ENCODE results near the gene CERS4.
"Not testable (repeated sequence)": the region's sequence is repeated elsewhere in the genome, so short reads cannot be mapped to it uniquely, and the experiment has no call there.

Gene CERS4

DNA sequence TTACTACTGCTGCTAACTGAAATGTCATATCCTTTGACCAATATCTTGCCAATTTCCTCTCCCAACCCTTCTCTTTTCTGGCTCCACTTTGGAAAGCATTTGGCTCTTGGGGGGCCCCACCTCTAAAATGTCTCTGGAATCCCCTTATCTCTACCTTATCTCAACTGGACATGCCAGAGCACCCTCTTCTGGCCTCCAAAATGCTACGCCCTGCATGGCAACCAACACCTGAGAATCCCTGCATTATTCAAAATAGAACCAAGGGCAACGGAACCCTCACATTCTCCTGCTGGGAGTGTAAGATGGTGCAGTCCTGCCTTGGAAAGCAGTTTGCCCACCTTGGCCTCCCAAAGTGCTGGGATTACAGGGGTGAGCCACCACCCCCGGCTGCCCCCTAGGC is 35.3 kb downstream of the CERS4 start:
- Histone ChIP-seq H3K79me2 (ENCODE audit: control insufficient read depth, low read length) (no peaks in the 10 kb centered on the region), H3K36me3 (ENCODE audit: control insufficient read depth, low read length) (no peaks in the 10 kb centered on the region; the same call in 1 of the 2 replicates), H3K27me3 (ENCODE audit: control insufficient read depth, low read length) (no peaks in the 10 kb centered on the region), H3K9me2 (replicated peaks; ENCODE audit: control insufficient read depth, low read length) (no peaks in the 10 kb centered on the region), H3K4me3 (ENCODE audit: low read length) (no peak overlapping the region), H3K4me2 (ENCODE audit: low read length) (no peak overlapping the region), H4K20me1 (ENCODE audit: control insufficient read depth, insufficient read depth, low read depth, low read length) (no peaks in the 10 kb centered on the region), H3F3A (ENCODE audit: control insufficient read depth, insufficient read depth) (no peaks in the 10 kb centered on the region), H3K27ac (ENCODE audit: low read depth, low read length) (no peak overlapping the region), H3K4me1 (ENCODE audit: control insufficient read depth, low read length) (peaks cover 11% of the 10 kb centered on the region), H3K9me3 (ENCODE audit: control insufficient read depth, insufficient read depth, low read length) (peaks cover 7% of the 10 kb centered on the region; the same call in 1 of the 2 replicates)
- TF ChIP-seq EZH2phosphoT487 (IDR thresholded peaks at IDR 0.05; ENCODE audit: borderline replicate concordance, low read length) (no peak), CTCF (IDR thresholded peaks at IDR 0.05; ENCODE audit: low read depth, low read length, poor library complexity, severe bottlenecking) (peak; percentile 13)

DNA sequence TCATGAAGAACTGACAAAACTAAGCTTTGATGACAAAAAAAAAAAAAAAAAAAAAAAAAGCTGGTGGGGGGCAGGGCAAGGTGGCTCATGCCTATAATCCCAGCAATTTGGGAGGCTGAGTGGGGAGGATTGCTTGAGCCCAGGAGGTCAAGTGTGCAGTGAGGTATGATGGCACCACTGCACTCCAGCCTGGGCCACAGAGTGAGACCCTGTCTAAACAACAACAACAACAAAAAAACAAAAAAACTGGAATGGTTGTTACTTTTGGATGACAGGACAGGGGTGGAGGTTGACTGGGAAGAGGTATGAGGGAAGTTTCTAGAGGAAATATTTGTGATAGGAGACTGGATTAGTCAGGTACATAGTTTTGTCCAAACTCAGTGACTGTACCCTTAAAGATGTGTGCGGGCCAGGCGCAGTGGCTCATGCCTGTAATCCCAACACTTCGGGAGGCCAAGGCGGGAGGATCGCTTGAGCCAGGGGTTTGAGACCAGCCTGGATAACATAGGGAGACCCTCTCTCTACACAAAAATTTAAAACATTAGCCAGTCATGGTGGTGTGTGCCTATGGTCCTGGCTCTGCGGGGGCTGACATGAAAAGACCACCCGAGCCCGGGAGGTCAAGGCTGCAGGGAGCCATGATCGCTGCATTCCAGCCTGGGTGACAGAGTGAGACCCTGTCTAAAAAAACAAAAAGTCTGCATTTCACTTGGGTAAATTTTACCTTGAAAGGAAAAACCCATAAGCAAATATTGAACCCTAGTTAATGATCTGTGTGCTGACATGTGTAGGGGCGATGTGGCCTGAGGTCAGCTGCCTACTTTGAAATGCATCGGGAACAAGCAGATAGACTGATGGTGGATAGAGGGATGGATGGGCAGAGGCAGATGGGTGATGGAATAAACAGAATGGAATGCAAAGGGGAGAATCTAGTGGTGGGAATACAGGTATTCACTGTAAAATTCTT is 37.0 kb downstream of the CERS4 start:
- Histone ChIP-seq H4K20me1 (ENCODE audit: control insufficient read depth, insufficient read depth, low read depth, low read length) (no peaks in the 10 kb centered on the region), H3K9me2 (replicated peaks; ENCODE audit: control insufficient read depth, low read length) (no peaks in the 10 kb centered on the region), H3K4me3 (ENCODE audit: low read length) (no peak overlapping the region), H3K4me1 (ENCODE audit: control insufficient read depth, low read length) (no peaks in the 10 kb centered on the region), H3K79me2 (ENCODE audit: control insufficient read depth, low read length) (no peaks in the 10 kb centered on the region), H3K4me2 (ENCODE audit: low read length) (no peak overlapping the region), H3K27ac (ENCODE audit: low read depth, low read length) (no peak overlapping the region), H3K9me3 (ENCODE audit: control insufficient read depth, insufficient read depth, low read length) (peaks cover 7% of the 10 kb centered on the region; the same call in 1 of the 2 replicates), H3K27me3 (ENCODE audit: control insufficient read depth, low read length) (no peaks in the 10 kb centered on the region), H3K36me3 (ENCODE audit: control insufficient read depth, low read length) (no peaks in the 10 kb centered on the region; the same call in 1 of the 2 replicates), H3F3A (ENCODE audit: control insufficient read depth, insufficient read depth) (no peaks in the 10 kb centered on the region)
- TF ChIP-seq CTCF (IDR thresholded peaks at IDR 0.05; ENCODE audit: low read depth, low read length, poor library complexity, severe bottlenecking) (no peak), EZH2phosphoT487 (IDR thresholded peaks at IDR 0.05; ENCODE audit: borderline replicate concordance, low read length) (no peak)

- not testable (repeated sequence) for H3K27ac ChIP-seq (ENCODE audit: low read depth, low read length); H3K4me3 ChIP-seq (ENCODE audit: low read length); H3K9me2 ChIP-seq (replicated peaks; ENCODE audit: control insufficient read depth, low read length); H3K4me2 ChIP-seq (ENCODE audit: low read length); H3K27me3 ChIP-seq (ENCODE audit: control insufficient read depth, low read length); H3F3A ChIP-seq (ENCODE audit: control insufficient read depth, insufficient read depth); H3K9me3 ChIP-seq (ENCODE audit: control insufficient read depth, insufficient read depth, low read length); H3K36me3 ChIP-seq (ENCODE audit: control insufficient read depth, low read length); H3K79me2 ChIP-seq (ENCODE audit: control insufficient read depth, low read length); H4K20me1 ChIP-seq (ENCODE audit: control insufficient read depth, insufficient read depth, low read depth, low read length); H3K4me1 ChIP-seq (ENCODE audit: control insufficient read depth, low read length)
Observed at GRCh38 chr19:8247129-8247890, 38.1 kb downstream of the CERS4 start.

All from DOHH2 (cell line).